GM19463 (cell line): Measurements from ENCODE around the gene SPTBN4.
"Not testable (repeated sequence)": the region's sequence is repeated elsewhere in the genome, so short reads cannot be mapped to it uniquely, and the experiment has no call there.

Source experiments
- ATAC-seq: cut with Tn5 transposase; IDR thresholded peaks from one replicate; pipeline ENCODE4 v1.9.1; 2021; ENCODE audit warnings: mild to moderate bottlenecking, moderate library complexity; ENCODE audit not compliant: unreplicated experiment

The SPTBN4 gene

DNA sequence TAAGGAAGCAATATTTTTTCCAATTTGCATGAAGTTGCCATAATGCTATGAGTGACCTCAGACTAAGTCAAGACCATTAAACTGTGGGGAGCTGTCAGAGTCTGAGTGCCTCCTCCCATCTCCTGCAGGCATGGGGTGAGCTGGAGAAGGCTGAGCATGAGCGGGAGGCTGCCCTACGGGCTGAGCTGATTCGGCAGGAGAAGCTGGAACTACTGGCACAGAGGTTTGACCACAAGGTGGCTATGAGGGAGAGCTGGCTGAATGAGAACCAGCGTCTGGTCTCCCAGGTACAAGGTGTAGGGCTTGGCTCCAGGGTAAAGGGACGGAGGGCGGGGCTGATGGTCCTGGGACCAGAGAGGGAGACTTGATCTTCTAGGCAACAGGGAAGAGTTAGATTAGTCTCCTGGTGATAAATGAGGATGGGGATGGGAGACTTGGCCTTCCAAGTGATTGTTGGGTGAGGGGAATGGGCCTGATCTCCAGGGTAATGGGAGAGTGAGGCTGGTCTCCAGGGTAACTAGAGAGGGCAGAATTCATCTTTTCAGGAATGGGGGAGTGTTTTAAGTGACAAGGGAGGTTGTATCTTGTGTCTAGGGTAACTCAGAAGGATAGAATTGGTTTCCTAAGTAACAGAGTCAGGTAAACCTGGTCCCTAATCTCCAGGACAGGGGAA lies 36.0 kb downstream of the SPTBN4 start:
- no peak for ATAC-seq

DNA sequence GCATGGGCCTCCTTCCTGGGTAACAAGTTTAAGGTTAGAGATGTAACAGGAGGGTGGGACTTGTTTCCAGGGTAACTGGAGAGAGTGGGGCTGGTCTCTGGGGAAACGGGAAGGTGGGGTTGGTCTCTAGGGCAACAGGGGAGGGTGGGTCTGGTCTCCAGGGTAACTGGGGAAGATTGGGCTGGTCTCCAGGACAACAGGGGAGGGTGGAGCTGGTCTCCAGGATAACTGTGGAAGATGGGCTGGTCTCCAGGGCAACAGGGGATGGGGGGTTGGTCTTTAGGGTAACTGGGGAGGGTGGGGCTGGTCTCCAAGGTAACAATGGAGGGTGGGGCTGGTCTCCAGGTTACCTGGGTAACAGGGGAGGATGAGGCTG lies 36.5 kb downstream of the SPTBN4 start:
- ATAC-seq, result no peak

DNA sequence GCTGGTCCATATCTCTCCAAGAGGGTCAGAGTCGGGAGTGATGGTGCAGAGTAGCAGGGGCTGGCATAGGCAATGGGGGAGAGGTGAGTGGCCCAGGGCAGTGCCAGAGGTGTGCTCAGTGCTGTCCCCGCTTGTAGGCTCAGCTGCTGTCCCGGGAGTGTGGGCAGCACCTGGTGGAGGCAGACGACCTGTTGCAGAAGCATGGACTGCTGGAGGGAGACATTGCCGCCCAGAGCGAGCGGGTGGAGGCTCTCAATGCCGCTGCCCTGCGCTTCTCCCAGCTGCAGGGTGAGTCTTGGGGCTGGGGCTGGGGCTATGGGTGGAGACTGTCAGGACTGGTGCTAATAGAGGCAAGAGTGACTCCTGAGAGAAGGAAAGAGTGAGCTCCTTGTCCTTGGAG lies 39.3 kb downstream of the SPTBN4 start:
- no peak for ATAC-seq

DNA sequence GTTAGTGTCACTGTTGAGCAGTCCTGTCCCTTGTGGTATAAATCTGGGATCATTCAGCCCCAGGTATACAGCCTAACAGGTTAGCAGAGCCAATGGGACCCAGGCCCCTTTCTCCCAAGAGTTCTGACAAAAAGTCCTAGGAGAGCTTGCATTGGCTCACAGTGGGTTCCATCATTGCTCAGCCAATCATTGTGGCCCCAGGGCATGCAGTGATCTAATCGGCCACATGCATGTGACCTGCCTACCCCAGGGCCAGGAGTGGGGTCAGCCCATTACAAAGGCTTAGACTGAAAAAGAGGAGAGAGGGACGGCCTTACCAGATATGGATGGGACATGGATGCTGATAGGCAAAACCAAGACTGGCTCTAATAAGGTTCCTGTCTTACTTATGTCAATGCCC lies 41.1 kb downstream of the SPTBN4 start:
- no peak for ATAC-seq

- no peak for ATAC-seq
Measured at GRCh38 chr19:40508739-40509260, 42.0 kb downstream of the SPTBN4 start.

DNA sequence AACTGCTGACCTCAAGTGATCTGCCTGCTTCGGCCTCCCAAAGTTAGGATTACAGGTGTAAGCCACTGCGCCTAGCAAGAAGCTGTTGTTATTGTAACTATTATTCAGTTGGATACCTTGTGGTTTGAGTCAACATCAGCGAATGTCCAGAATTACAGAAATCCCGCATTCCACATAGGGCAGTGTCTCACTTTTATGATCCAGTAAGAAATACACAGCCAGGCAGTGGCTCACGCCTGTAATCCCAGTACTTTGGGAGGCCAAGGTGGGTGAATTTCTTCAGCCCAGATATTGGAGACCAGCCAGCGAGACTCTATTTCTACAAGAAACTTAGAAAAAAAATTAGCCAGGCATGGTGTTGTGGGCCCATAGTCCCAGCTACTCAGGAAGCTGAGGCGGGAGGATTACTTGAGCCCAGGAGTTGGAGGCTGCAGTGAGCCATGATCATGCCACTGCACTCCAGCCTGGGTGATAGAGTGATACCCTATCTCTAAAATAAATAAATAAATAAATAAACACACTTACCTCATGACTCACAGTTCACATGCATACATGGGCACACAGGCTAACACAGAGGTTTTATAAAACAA lies 43.8 kb downstream of the SPTBN4 start:
- ATAC-seq, result no peak

- no peak for ATAC-seq
Measured at GRCh38 chr19:40511487-40511886, 44.7 kb downstream of the SPTBN4 start.

DNA sequence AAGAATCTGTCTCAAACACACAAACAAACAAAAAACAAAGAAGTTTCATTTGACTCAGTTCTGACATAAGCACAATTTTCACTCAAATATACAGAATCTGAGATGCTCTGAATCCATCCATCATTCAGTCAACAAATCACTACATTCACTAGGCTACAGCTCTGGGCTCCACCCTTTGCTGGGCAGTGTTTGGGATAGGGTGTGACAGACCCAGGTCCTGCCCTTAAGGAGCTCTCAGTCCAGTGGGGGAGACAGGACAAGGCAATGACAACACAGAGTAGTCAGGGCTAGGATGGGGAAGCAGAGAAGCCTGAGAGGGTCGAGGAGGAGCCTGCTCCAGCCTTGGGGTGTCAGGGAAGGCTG lies 45.3 kb downstream of the SPTBN4 start:
- no peak for ATAC-seq

GRCh38 chr19:40512473-40513344 lies 45.9 kb downstream of the SPTBN4 start:
- ATAC-seq, result no peak

DNA sequence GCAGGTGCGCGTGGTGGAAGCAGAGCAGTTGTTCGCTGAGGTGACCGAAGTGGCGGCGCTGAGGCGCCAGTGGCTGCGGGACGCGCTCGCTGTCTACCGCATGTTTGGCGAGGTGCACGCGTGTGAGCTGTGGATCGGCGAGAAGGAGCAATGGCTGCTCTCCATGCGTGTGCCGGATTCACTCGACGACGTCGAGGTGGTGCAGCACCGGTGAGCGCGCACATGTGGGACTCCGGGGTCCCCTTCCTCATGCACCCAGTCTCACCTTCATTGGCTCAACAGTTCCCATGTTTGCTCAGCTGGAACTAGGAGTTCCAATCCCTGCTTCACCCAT lies 46.5 kb downstream of the SPTBN4 start:
- ATAC-seq, result no peak

GRCh38 chr19:40513741-40514315 lies 47.0 kb downstream of the SPTBN4 start:
- no peak for ATAC-seq

DNA sequence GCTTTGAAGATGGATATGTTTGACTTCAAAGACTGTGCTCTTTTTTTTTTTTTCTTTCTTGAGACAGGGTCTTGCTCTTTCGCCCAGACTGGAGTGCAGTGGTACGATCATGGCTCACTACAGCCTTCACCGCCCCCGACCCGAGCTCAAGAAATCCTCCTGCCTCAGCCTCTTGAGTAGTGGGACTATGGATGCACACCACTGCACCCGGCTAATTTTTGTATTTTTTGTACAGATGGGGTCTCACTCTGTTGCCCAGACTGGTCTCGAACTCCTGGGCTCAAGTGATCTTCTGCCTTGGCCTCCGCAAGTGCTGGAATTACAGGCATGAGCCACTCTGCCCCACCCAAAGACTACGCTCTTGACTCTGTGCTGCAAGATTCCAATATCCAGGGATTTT lies 50.4 kb downstream of the SPTBN4 start:
- no peak for ATAC-seq

DNA sequence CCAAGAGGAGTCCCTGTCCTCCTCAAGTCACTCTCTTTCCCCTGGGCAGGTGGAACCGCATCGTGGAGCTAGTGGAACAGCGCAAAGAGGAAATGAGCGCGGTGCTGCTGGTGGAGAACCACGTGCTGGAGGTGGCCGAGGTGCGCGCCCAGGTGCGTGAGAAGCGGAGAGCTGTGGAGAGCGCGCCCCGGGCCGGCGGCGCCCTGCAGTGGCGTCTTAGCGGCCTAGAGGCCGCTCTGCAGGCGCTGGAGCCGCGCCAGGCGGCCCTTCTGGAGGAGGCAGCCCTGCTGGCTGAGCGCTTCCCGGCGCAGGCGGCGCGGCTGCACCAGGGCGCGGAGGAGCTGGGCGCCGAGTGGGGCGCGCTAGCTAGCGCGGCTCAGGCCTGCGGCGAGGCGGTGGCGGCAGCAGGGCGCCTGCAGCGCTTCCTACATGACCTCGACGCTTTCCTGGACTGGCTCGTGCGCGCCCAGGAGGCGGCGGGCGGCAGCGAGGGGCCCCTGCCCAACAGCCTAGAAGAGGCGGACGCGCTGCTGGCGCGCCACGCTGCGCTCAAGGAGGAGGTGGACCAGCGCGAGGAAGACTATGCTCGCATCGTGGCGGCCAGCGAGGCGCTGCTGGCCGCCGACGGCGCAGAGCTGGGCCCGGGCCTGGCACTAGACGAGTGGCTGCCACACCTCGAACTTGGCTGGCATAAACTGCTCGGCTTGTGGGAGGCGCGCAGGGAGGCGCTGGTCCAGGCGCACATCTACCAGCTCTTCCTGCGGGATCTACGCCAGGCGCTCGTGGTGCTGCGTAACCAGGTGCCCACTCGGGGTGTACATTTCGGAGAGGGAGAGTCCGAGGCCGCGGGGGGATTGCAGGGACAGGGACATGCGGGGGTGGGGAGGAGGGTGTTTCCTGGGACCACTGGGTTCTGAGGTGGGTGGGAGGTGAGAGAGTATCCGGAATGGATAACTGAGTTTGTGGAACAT lies 52.8 kb downstream of the SPTBN4 start:
- no peak for ATAC-seq

- ATAC-seq, result no peak
Measured at GRCh38 chr19:40521276-40521675, 54.5 kb downstream of the SPTBN4 start.

DNA sequence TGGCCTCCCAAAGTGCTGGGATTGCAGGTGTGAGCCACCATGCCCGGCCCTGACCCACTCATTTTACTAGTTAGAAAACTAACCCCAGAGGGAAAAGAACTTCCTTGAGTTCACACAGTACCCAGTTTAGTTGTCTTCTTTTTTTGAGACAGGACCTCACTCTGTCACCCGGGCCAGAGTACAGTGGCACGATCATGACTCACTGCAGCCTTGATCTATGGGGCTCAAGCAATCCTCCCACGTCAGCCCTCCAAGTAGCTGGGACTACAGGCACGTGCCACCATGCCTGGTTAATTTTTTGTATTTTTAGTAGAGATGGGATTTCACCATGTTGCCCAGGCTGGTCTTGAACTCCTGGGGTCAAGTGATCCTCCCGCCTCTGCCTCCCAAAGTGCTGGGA lies 55.1 kb downstream of the SPTBN4 start:
- not testable (repeated sequence) for ATAC-seq

- ATAC-seq, result no peak
Measured at GRCh38 chr19:40523322-40524047, 56.7 kb downstream of the SPTBN4 start.

- no peak for ATAC-seq
Measured at GRCh38 chr19:40524133-40524549, 57.3 kb downstream of the SPTBN4 start.

- ATAC-seq, result no peak
Measured at GRCh38 chr19:40524655-40525054, 57.9 kb downstream of the SPTBN4 start.

DNA sequence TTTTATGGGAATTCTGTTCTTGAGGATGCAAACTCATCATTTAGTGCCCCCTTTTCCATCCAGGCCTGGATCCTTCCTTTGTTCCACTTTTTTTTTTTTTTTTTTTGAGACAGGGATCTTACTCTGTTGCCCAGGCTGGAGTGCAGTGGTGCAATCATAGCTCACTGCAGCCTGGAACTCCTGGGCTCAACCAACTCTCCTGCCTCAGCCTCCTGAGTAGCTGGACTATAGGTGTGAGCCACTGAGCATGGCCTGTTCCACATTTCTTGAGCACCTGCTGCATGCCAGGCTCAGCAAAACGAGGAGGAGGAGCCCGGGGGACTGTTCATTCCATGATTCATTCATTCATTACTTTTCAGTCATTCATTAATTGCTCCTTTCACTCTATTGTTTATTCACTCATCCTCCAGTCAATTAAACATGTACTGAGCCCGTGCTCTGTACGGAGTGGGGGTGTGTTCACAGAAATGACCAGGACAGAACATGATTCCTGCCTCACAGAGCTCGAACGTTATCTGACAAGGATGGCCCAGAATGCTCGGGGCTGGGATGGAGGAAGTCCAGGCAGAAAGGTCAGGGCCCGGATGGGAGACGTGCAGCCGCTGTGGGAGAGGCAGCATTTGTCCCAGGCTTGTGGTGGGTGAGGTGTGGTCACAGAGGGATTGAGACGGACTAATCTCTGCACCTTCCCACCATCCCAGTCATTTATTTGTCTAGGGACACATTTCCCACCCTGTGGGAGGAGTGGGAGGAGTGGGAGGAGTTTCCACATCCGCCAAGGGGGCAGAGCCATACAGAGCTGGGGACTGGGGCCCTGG lies 58.6 kb downstream of the SPTBN4 start:
- no peak for ATAC-seq
